ENCODE results near the gene GGT7. TPM values are rescaled to one million over a fixed set of nuclear protein-coding genes. Genes with fewer than 3 reads are reported as not detected.

Gene GGT7, protein sequence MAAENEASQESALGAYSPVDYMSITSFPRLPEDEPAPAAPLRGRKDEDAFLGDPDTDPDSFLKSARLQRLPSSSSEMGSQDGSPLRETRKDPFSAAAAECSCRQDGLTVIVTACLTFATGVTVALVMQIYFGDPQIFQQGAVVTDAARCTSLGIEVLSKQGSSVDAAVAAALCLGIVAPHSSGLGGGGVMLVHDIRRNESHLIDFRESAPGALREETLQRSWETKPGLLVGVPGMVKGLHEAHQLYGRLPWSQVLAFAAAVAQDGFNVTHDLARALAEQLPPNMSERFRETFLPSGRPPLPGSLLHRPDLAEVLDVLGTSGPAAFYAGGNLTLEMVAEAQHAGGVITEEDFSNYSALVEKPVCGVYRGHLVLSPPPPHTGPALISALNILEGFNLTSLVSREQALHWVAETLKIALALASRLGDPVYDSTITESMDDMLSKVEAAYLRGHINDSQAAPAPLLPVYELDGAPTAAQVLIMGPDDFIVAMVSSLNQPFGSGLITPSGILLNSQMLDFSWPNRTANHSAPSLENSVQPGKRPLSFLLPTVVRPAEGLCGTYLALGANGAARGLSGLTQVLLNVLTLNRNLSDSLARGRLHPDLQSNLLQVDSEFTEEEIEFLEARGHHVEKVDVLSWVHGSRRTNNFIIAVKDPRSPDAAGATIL
- total RNA-seq, result 9.1 and 9.8 TPM in 2 replicates

DNA sequence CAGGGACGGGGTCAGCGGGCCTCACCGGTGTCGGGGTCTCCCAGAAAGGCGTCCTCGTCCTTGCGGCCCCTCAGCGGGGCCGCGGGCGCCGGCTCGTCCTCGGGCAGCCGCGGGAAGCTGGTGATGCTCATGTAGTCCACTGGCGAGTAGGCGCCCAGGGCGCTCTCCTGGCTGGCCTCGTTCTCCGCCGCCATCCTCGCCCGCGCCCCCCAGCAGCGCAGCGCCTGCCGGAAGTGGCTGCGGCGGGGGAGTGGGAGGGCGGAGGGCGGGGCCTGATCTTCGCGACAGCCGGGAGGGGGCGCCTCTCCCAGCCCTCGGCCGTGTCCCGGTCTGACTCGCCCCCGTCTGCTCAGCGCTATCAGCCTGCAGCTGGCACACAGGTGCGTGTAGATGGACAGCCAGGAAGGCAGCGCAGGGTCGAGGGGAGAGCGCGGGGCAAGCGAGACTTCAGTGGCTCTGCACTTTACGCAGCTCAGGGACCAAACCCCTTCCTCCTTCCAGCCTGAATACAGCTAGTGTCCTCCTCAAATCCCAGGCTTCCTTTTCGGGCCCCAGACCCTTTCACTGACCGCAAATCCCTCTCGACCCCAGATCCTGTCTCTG is at the start of gene GGT7:
Gene GGT7 (minus strand): TSS at position 235 of the 603 bp plus-strand sequence. CDS start 41 bp downstream, at position 194.

DNA sequence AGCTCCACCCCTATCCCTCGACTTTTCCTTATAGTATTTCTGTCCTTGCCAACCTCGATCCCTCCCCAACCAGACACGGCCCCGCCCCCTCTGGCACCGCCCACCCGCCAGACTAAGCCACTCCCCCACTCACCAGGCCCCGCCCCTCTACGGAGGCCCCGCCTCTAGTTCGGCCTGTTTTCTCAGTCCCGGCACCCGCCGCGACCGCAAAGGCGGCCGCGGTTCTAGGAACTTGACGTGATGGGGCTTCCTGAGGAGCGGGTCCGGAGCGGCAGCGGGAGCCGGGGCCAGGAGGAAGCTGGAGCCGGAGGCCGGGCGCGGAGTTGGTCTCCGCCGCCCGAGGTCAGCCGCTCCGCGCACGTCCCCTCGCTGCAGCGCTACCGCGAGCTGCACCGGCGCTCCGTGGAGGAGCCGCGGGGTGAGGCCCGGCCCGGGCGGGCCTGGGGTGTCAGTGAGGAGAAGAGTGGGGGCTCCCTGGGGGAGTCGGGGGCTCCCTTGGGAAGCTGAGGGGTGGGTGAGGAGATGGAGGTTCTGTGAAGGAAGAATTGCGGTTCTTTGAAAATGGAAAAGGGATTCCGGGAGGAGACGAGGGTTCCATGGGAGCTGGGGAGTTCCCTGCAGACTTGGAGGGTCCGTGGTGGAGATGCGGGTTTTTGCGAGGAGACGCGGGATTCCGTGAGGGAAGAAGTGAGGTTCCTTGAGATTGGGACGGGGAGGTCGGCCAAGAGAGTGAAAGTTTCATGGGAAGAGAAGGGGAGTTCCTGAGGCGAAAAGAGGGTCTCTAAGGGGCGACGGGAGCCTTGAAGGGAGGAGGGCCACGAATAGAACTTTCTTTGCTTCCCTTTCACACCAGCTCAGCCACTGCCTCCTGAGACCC is 4.0 kb upstream of the GGT7 start, which contains the start of gene ACSS2:
Gene ACSS2 (plus strand): TSS at position 207 of the 877 bp plus-strand sequence. CDS start 34 bp downstream, at position 241.

DNA sequence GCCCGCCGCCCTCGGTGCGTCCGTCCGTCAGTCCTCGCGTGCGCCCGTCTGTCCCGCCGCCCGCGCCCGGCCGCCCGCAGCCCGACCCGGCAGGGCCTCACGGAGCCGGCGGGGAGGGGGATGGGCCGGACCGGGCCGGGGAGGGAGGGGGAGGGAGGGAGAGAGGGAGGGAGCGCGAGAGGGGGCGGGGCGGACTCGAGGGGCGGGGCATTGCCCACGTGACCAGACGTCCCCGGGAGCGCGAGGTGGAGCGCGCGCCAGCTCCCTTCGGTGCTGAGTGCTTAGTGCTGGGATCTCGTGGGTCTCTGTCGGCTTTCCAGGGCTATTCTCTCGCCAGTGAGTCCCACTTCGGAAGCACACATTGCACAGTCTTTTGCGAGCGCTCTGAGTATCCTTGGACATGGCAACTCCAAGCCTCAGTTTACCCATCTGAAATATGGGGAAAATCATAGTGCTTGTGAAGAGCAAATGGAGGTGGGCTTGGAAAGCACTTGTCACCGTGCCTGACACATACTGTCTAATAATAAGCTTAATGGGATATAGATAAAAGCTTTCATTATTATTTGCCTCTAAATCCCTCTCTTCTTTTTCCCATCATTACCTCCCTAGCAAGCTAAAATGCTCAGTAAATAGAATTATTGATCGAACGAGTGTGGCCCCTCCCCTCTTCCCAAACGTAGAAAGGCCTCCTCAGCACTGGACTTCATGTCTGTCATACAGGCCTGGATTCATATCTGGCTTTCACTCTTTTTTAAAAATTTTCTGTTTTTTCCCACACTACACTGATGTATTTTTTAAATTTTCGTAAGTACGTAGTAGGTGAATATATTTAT is 46.9 kb downstream of the GGT7 start, which contains the start of gene NCOA6:
Gene NCOA6 (minus strand): TSS at position 122 of the 833 bp plus-strand sequence. CDS start 43,296 bp downstream, outside the sequence.

Other genes with a start within 250 kb of the GGT7 start
- 5.9 and 6.3 TPM in 2 replicates for gene PIGU, start 195.8 kb downstream of the GGT7 start, total RNA-seq
- 1.8 and 2.2 TPM in 2 replicates for gene TP53INP2, start 168.5 kb downstream of the GGT7 start, total RNA-seq
- gene NCOA6, start 47.2 kb downstream of the GGT7 start, total RNA-seq, result 3.4 and 5.5 TPM in 2 replicates
- gene ACSS2, start 3.8 kb upstream of the GGT7 start, total RNA-seq, result 61.7 and 62.3 TPM in 2 replicates
- gene GSS, start 83.0 kb upstream of the GGT7 start, total RNA-seq, result 53.2 and 63.9 TPM in 2 replicates
- gene MYH7B, start 83.0 kb upstream of the GGT7 start, total RNA-seq, result under 0.01 and 0.18 TPM in 2 replicates
- 52.8 and 59.5 TPM in 2 replicates for gene TRPC4AP, start 220.0 kb upstream of the GGT7 start, total RNA-seq